AG04449 (cell line): ENCODE data around the gene KIAA0408.

Source experiments
- CTCF ChIA-PET: fragments of 350-600 bp; formaldehyde crosslinking; extraction: SDS; loops from one replicate; lab custom pipeline; 2021; ENCODE audit warnings: antibody characterized with exemption; lab: Yijun Ruan, JAX
- POLR2A ChIA-PET: fragments of 400-600, 350-600 bp; formaldehyde crosslinking; extraction: SDS; loops from one replicate; lab custom pipeline; 2020; ENCODE audit warnings: antibody characterized with exemption, inconsistent platforms; lab: Yijun Ruan, JAX
- DNase-seq: peaks from one replicate; pipeline ENCODE4 v3.0.0-alpha.2; 2010; ENCODE audit warnings: low read depth, low spot score
- H3K4me3 ChIP-seq: 2 replicates; pipeline ENCODE4 v1.5.1; 2011; ENCODE audit warnings: low read depth, mild to moderate bottlenecking, control low read depth, low read length
- TF ChIP-seq, protein P1 (sequence below): IDR thresholded peaks from one replicate; pipeline ENCODE4 v1.5.1; 2011; ENCODE audit warnings: mild to moderate bottlenecking, moderate library complexity, low read length, control low read depth, inconsistent platforms; ENCODE audit not compliant: insufficient read depth; ENCODE audit errors: missing control alignments

KIAA0408 gene

GRCh38 chr6:127459231-127459641, at the start of gene KIAA0408:
TSS of gene KIAA0408 (minus strand) at chr6:127459389. CDS start at chr6:127453981, 5,408 bp downstream.
- H3K4me3 ChIP-seq = peak within 1 kb of the TSS; percentile 9
- ChIA-PET POLR2A (no interaction called here), CTCF (interaction anchor here (0.7 to 3.1 kb wide), 5 partner anchors 55 to 158 kb away, joined by 3 to 17 read pairs (median 10); no protein-coding TSS in a partner anchor)
- TF ChIP-seq, protein P1, sequence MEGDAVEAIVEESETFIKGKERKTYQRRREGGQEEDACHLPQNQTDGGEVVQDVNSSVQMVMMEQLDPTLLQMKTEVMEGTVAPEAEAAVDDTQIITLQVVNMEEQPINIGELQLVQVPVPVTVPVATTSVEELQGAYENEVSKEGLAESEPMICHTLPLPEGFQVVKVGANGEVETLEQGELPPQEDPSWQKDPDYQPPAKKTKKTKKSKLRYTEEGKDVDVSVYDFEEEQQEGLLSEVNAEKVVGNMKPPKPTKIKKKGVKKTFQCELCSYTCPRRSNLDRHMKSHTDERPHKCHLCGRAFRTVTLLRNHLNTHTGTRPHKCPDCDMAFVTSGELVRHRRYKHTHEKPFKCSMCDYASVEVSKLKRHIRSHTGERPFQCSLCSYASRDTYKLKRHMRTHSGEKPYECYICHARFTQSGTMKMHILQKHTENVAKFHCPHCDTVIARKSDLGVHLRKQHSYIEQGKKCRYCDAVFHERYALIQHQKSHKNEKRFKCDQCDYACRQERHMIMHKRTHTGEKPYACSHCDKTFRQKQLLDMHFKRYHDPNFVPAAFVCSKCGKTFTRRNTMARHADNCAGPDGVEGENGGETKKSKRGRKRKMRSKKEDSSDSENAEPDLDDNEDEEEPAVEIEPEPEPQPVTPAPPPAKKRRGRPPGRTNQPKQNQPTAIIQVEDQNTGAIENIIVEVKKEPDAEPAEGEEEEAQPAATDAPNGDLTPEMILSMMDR = no peak
- DNase-seq = peak; percentile 36

- POLR2A ChIA-PET = no interaction called here
- no peak overlapping the region for H3K4me3 ChIP-seq
- no peak for DNase-seq
- TF ChIP-seq, protein P1 = no peak
- CTCF ChIA-PET = interaction anchor here (9.8 kb wide), 1 partner anchor 10 kb away, joined by 97 read pairs; the partner anchor contains the start of gene MTCL3
Observed at GRCh38 chr6:127506894-127507293, 47.7 kb upstream of the KIAA0408 start.

DNA sequence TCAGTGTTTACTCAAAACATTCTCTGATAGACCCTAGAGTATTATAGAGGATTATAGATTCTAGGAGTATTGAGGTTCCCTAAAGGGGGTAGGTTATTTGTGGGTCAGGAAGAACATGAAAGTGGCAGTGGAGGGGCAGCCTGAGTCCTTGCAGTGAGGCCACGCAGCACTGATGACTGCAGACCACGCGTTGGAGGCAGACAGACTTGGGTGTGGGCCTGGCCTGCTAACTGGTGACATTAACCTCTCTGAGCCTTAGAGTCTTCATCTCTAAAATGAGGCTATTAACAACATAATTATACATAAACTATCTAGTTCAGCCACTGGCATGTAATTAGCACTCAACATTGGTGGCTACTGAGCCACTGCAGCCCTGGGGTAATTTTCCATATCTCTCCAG, 43.8 kb upstream of the KIAA0408 start:
- POLR2A ChIA-PET = no interaction called here
- no peak for DNase-seq
- no peak overlapping the region for H3K4me3 ChIP-seq
- TF ChIP-seq, protein P1 = no peak
- CTCF ChIA-PET = interaction anchor here (1.4 to 9.8 kb wide), 2 partner anchors 10 to 14 kb away, joined by 3 to 97 read pairs; partner anchors contain the start of gene MTCL3

DNA sequence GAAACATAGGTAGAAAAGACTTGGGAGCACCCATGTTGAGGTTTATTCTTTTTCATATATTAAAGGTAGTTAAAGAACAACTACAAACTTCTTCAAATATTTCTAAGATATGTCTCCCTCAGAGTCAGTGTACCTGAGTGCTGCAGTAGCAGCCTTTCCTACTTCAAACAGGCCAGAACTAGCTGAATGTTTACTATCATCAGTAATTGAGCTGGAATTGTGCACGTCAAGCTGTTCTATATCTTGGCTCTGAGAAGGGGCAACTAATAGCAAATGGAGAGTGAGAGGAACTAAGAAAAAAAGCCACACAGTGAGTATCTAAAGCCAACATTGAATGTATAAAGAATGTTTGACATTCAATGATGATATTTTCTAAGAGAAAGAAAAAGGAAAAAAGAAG, 38.2 kb upstream of the KIAA0408 start:
- no peak overlapping the region for H3K4me3 ChIP-seq
- DNase-seq = no peak
- TF ChIP-seq, protein P1 = no peak
- ChIA-PET POLR2A (no interaction called here), CTCF (interaction anchor here (1.3 to 5.1 kb wide), 3 partner anchors 11 to 33 kb away, joined by 4 to 35 read pairs (median 6); no protein-coding TSS in a partner anchor)

DNA sequence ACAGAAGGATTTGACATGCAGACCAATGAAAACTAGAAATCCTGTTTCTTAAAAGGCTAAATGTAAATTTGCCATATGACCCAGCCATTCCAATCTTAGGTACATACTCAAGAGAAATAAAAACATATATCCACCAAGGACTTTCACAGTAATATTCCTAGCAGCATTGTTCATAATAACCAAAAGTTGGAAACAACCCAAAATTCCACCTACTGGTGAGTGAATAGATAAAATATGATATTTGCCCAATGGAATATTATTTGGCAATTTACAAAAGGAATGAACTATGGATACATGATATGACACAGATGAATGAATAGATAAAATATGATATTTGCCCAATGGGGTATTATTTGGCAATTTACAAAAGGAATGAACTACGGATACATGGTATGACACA, 37.3 kb upstream of the KIAA0408 start:
- POLR2A ChIA-PET = no interaction called here
- CTCF ChIA-PET = interaction anchor here (1.9 to 5.1 kb wide), 2 partner anchors 19 to 22 kb away, joined by 5 to 35 read pairs; partner anchors contain the start of gene MTCL3

GRCh38 chr6:127494240-127494767, 35.1 kb upstream of the KIAA0408 start:
- TF ChIP-seq, protein P1 = no peak
- DNase-seq = no peak
- ChIA-PET CTCF (interaction anchor here (0.9 to 1.0 kb wide), 2 partner anchors 21 to 45 kb away, joined by 3 read pairs; no protein-coding TSS in a partner anchor), POLR2A (no interaction called here)
- no peak overlapping the region for H3K4me3 ChIP-seq

More for the DNA sequence above, 37.3 kb upstream of the KIAA0408 start:
- DNase-seq = no peak
- H3K4me3 ChIP-seq = no peak overlapping the region
- TF ChIP-seq, protein P1 = no peak
